HG03280 (cell line): Measurements from ENCODE around the gene CAVIN2.

Source experiments
- ATAC-seq: cut with Tn5 transposase; IDR thresholded peaks from one replicate; pipeline ENCODE4 v1.9.1; 2021; ENCODE audit warnings: mild to moderate bottlenecking, moderate library complexity; ENCODE audit not compliant: unreplicated experiment

The CAVIN2 gene

GRCh38 chr2:191866195-191866594 lies 19.3 kb upstream of the CAVIN2 start:
- no peak for ATAC-seq

- ATAC-seq, result no peak
Observed at GRCh38 chr2:191864628-191865374, 17.9 kb upstream of the CAVIN2 start.

GRCh38 chr2:191863988-191864387 lies 17.1 kb upstream of the CAVIN2 start:
- ATAC-seq, result no peak

GRCh38 chr2:191862156-191862775 lies 15.4 kb upstream of the CAVIN2 start:
- ATAC-seq, result no peak

GRCh38 chr2:191860760-191861466 lies 14.0 kb upstream of the CAVIN2 start:
- ATAC-seq, result no peak

GRCh38 chr2:191859681-191860080 lies 12.8 kb upstream of the CAVIN2 start:
- no peak for ATAC-seq

- no peak for ATAC-seq
Observed at GRCh38 chr2:191857886-191858285, 11.0 kb upstream of the CAVIN2 start.

- ATAC-seq, result no peak
Observed at GRCh38 chr2:191857259-191857805, 10.4 kb upstream of the CAVIN2 start.

GRCh38 chr2:191856111-191856876 lies 9.4 kb upstream of the CAVIN2 start:
- no peak for ATAC-seq

- ATAC-seq, result no peak
Observed at GRCh38 chr2:191855382-191855781, 8.5 kb upstream of the CAVIN2 start.

- no peak for ATAC-seq
Observed at GRCh38 chr2:191854382-191855372, 7.8 kb upstream of the CAVIN2 start.

GRCh38 chr2:191853843-191854242 lies 7.0 kb upstream of the CAVIN2 start:
- ATAC-seq, result no peak

GRCh38 chr2:191851158-191851557 lies 4.3 kb upstream of the CAVIN2 start:
- no peak for ATAC-seq

GRCh38 chr2:191848771-191849767 lies 2.2 kb upstream of the CAVIN2 start:
- no peak for ATAC-seq

GRCh38 chr2:191847764-191848163 lies 876 bp upstream of the CAVIN2 start:
- ATAC-seq, result no peak

- ATAC-seq, result no peak
Observed at GRCh38 chr2:191845876-191846514, 893 bp downstream of the CAVIN2 start.

GRCh38 chr2:191845248-191845715 lies 1.6 kb downstream of the CAVIN2 start:
- ATAC-seq, result no peak

- ATAC-seq, result no peak
Observed at GRCh38 chr2:191844706-191845105, 2.2 kb downstream of the CAVIN2 start.
